ENCODE measurements around the gene ASCL5. TPM values are rescaled to one million over a fixed set of nuclear protein-coding genes. Genes with fewer than 3 reads are reported as not detected.

ASCL5 gene
- total and polyA plus RNA-seq, 10 of the 15 experiments (the other 5 are each of a cell fraction or from before 2014, with no cell fraction given), result 0.04 TPM; not detected in 9

DNA sequence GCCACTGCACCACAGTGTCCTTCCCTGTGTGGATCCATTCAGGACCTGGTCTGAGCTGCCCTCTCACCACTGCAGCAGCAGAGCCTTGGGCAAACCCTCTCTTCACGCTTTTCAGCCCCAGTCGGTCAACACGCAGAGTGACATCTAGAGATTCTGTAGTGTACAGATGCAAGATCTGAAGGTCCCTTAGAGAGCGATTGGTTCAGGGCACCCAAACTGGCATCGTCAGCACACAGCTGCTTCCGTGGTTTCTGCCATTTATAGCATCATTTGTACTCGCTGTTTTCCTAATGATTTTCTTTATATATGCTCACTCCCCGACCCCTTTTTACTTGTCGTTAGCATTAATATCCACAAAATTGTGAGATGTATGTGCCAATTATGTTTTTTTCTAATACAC is 1.5 kb upstream of the ASCL5 start:
- no peak for ATAC-seq
- intact Hi-C loops (cut with micrococcal nuclease; ENCODE audit: unreplicated experiment), result no loop called here
- no peak for FAIRE-seq
- no peak overlapping the region for H3K4me2 ChIP-seq (ENCODE audit: control insufficient read depth, insufficient read depth)
- ChIA-PET RAD21 (ENCODE audit: unreplicated experiment) (no interaction called here), CTCF (no interaction called here), POLR2A (no interaction called here), SMC1A (ENCODE audit: uncharacterized antibody, unreplicated experiment) (no interaction called here)
- no peak for DNase-seq (ENCODE audit: low read depth, low spot score)
- H3K9ac ChIP-seq (ENCODE audit: control insufficient read depth, insufficient read depth, low read length), result no peak overlapping the region
- 39% methylated on average over 9 of the region's 9 CpGs for WGBS (ENCODE audit: insufficient coverage, insufficient replicate concordance, low lambda C conversion rate, missing lambda C conversion rate)
- peaks cover 0 to 1% of the 10 kb centered on the region in 2 experiments; a peak in 1 of 4 replicates for H3K27me3 ChIP-seq (replicated peaks in 1 of 2; ENCODE audit: control insufficient read depth in 2 of 2, insufficient read depth in 2 of 2, low read length in 1 of 2)
- no peak overlapping the region for H2AFZ ChIP-seq (ENCODE audit: control insufficient read depth, low read depth, low read length)
- no peaks in the 10 kb centered on the region for H3K4me1 ChIP-seq (ENCODE audit: control insufficient read depth, insufficient read depth, low read length)
- H3K79me2 ChIP-seq (ENCODE audit: control insufficient read depth, insufficient read depth, low read length), result no peaks in the 10 kb centered on the region
- no peaks in the 10 kb centered on the region for H4K20me1 ChIP-seq (ENCODE audit: control insufficient read depth, insufficient read depth)
- BruUV-seq (replicated peaks), result no TSS peak
- H3K27ac ChIP-seq (ENCODE audit: control insufficient read depth, insufficient read depth), result no peak overlapping the region
- in situ Hi-C loops (cut with MboI), result no loop called here
- H3K9me3 ChIP-seq (replicated peaks; ENCODE audit: control insufficient read depth, insufficient read depth, low read length), result no peaks in the 10 kb centered on the region
- H3K4me3 ChIP-seq, result no peak overlapping the region
- no peaks in the 10 kb centered on the region for H3K36me3 ChIP-seq (ENCODE audit: control insufficient read depth in 2 of 2, insufficient read depth in 2 of 2, low read length in 1 of 2)
- TF ChIP-seq, protein P1, sequence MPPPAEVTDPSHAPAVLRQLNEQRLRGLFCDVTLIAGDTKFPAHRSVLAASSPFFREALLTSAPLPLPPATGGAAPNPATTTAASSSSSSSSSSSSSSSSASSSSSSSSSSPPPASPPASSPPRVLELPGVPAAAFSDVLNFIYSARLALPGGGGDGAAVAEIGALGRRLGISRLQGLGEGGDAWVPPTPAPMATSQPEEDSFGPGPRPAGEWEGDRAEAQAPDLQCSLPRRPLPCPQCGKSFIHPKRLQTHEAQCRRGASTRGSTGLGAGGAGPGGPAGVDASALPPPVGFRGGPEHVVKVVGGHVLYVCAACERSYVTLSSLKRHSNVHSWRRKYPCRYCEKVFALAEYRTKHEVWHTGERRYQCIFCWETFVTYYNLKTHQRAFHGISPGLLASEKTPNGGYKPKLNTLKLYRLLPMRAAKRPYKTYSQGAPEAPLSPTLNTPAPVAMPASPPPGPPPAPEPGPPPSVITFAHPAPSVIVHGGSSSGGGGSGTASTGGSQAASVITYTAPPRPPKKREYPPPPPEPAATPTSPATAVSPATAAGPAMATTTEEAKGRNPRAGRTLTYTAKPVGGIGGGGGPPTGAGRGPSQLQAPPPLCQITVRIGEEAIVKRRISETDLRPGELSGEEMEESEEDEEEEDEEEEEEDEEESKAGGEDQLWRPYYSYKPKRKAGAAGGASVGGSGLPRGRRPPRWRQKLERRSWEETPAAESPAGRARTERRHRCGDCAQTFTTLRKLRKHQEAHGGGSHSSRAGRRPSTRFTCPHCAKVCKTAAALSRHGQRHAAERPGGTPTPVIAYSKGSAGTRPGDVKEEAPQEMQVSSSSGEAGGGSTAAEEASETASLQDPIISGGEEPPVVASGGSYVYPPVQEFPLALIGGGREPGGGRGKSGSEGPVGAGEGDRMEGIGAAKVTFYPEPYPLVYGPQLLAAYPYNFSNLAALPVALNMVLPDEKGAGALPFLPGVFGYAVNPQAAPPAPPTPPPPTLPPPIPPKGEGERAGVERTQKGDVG (CRISPR knock-in tag; IDR thresholded peaks at IDR 0.05), result no peak
- TF ChIP-seq, protein P2, sequence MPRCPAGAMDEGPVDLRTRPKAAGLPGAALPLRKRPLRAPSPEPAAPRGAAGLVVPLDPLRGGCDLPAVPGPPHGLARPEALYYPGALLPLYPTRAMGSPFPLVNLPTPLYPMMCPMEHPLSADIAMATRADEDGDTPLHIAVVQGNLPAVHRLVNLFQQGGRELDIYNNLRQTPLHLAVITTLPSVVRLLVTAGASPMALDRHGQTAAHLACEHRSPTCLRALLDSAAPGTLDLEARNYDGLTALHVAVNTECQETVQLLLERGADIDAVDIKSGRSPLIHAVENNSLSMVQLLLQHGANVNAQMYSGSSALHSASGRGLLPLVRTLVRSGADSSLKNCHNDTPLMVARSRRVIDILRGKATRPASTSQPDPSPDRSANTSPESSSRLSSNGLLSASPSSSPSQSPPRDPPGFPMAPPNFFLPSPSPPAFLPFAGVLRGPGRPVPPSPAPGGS (IDR thresholded peaks at IDR 0.05; ENCODE audit: borderline replicate concordance, insufficient read depth, low read depth, low read length, poor library complexity, severe bottlenecking), result no peak
- TF ChIP-seq, protein P3, sequence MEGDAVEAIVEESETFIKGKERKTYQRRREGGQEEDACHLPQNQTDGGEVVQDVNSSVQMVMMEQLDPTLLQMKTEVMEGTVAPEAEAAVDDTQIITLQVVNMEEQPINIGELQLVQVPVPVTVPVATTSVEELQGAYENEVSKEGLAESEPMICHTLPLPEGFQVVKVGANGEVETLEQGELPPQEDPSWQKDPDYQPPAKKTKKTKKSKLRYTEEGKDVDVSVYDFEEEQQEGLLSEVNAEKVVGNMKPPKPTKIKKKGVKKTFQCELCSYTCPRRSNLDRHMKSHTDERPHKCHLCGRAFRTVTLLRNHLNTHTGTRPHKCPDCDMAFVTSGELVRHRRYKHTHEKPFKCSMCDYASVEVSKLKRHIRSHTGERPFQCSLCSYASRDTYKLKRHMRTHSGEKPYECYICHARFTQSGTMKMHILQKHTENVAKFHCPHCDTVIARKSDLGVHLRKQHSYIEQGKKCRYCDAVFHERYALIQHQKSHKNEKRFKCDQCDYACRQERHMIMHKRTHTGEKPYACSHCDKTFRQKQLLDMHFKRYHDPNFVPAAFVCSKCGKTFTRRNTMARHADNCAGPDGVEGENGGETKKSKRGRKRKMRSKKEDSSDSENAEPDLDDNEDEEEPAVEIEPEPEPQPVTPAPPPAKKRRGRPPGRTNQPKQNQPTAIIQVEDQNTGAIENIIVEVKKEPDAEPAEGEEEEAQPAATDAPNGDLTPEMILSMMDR (IDR thresholded peaks at IDR 0.05 in 2 of 3, conservative IDR thresholded peaks at IDR 0.05 in 1 of 3; ENCODE audit: control insufficient read depth in 2 of 3, extremely low read depth in 1 of 3, insufficient read depth in 1 of 3, low read depth in 3 of 3, low read length in 3 of 3), result no peak
- TF ChIP-seq, protein P4, sequence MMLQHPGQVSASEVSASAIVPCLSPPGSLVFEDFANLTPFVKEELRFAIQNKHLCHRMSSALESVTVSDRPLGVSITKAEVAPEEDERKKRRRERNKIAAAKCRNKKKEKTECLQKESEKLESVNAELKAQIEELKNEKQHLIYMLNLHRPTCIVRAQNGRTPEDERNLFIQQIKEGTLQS (IDR thresholded peaks at IDR 0.05; ENCODE audit: borderline replicate concordance, extremely low read depth, low read depth, low read length), result no peak
- no peak for TF ChIP-seq PML (IDR thresholded peaks at IDR 0.05; ENCODE audit: low read length)
- no peak for TF ChIP-seq YBX1 (IDR thresholded peaks at IDR 0.05)
- no peak for TF ChIP-seq EP300 (IDR thresholded peaks at IDR 0.05; ENCODE audit: borderline replicate concordance in 1 of 2, control insufficient read depth in 1 of 2, low read depth in 2 of 2, low read length in 2 of 2)
- TF ChIP-seq ZNF384 (IDR thresholded peaks at IDR 0.05; ENCODE audit: borderline replicate concordance, low read depth, low read length), result no peak
- TF ChIP-seq SUZ12 (IDR thresholded peaks at IDR 0.05; ENCODE audit: unreplicated experiment), result no peak
- no peak for TF ChIP-seq CREB1 (IDR thresholded peaks at IDR 0.05; ENCODE audit: low read depth)
- no peak for TF ChIP-seq RFX5 (IDR thresholded peaks at IDR 0.05; ENCODE audit: low read depth, low read length)
- TF ChIP-seq KDM1A (IDR thresholded peaks at IDR 0.05; ENCODE audit: borderline replicate concordance), result no peak
- TF ChIP-seq BHLHE40 (IDR thresholded peaks at IDR 0.05; ENCODE audit: borderline replicate concordance in 1 of 2, low read depth in 2 of 2, low read length in 1 of 2), result no peak
- no peak for TF ChIP-seq ZNF217 (IDR thresholded peaks at IDR 0.05)
- no peak for TF ChIP-seq SPI1 (IDR thresholded peaks at IDR 0.05; ENCODE audit: borderline replicate concordance, insufficient read depth, low read depth, low read length)
- TF ChIP-seq NRF1 (conservative IDR thresholded peaks at IDR 0.05; ENCODE audit: low read depth, low read length), result no peak
- TF ChIP-seq ETV6 (conservative IDR thresholded peaks at IDR 0.05 in 1 of 2, IDR thresholded peaks at IDR 0.05 in 1 of 2; ENCODE audit: borderline replicate concordance in 1 of 2, low read depth in 1 of 2), result no peak
- no peak for TF ChIP-seq CBX5 (IDR thresholded peaks at IDR 0.05; ENCODE audit: low read depth)
